AG09319 (cell line): Measurements from ENCODE around the gene NYNRIN.

Experiments
- DNase-seq: peaks from one replicate; pipeline ENCODE4 v3.0.0-alpha.2; 2010; ENCODE audit warnings: low read depth; ENCODE audit errors: extremely low read depth
- CTCF ChIP-seq: IDR thresholded peaks from 2 replicates; pipeline ENCODE4 v1.5.1; 2011; ENCODE audit warnings: low read depth, mild to moderate bottlenecking, inconsistent platforms, low read length, moderate library complexity

NYNRIN gene

GRCh38 chr14:24431569-24432258, 32.9 kb downstream of the NYNRIN start:
- peak; percentile 89 for DNase-seq
- peak; percentile 99 for TF ChIP-seq CTCF

GRCh38 chr14:24432259-24433131, 33.7 kb downstream of the NYNRIN start:
- DNase-seq = no peak
- no peak for TF ChIP-seq CTCF

- no peak for DNase-seq
- TF ChIP-seq CTCF = no peak
Measured at GRCh38 chr14:24434036-24434435, 35.2 kb downstream of the NYNRIN start.

- no peak for TF ChIP-seq CTCF
- no peak for DNase-seq
Measured at GRCh38 chr14:24434676-24435075, 35.9 kb downstream of the NYNRIN start.

- no peak for TF ChIP-seq CTCF
- no peak for DNase-seq
Measured at GRCh38 chr14:24435192-24435810, 36.5 kb downstream of the NYNRIN start.

- TF ChIP-seq CTCF = no peak
Measured at GRCh38 chr14:24435998-24436354, 37.2 kb downstream of the NYNRIN start.

More at GRCh38 chr14:24435998-24436354, 37.2 kb downstream of the NYNRIN start:
- DNase-seq = no peak
